ENCODE results near the gene MYMX.

DNA sequence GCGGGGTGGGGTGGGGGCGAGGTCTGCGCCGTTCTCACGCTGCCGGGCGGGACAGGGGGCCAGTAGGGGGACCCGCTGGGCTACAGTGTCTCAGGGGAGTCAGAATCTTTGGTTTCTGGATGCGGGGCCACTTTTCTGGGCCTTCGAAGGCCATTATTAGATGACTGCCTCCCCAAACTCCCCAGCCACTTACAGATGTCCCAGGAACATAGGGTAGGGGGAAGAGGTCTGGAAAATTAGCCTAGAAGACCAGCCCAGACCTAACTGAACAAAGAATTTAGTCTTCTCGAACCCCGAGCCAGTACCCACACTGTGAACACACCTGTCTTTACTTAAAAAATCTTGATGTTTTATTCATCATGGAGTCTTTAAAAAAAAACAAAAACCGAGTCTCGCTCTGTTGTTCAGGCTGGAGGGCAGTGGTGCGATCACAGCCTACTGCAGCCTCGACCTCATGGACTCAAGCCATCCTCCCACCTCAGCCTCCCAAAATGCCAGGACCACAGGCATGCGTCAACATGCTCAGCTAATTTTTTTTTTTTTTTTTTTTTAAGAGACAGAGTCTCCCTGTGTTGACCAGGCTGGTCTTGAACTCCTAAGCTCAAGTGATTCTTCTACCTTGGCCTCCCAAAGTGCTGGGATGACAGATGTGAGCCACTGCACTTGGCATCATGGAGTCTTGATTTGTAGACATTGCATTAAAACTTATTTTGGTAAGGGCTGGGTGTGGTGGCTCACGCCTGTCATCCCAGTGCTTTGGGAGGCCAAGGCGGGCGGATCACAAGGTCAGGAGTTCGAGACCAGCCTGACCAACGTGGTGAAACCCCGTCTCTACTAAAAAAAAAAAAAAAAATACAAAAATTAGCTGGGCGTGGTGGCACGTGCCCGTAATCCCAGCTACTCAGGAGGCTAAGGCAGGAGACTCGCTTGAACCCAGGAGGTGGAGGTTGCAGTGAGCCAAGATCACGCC is 3.4 kb downstream of the MYMX start:
- TF ChIP-seq CTCF (IDR thresholded peaks at IDR 0.05; ENCODE audit: insufficient read depth, low read depth, low read length) (no peak), EZH2 (IDR thresholded peaks at IDR 0.05; ENCODE audit: insufficient read depth, low read length) (no peak)
